Epithelial cell of esophagus (primary cell): ENCODE results near the gene CYP2F1.
"Not testable (repeated sequence)": the region's sequence is repeated elsewhere in the genome, so short reads cannot be mapped to it uniquely, and the experiment has no call there.

Experiments
- DNase-seq: peaks from one replicate; pipeline ENCODE4 v3.0.0; 2010; ENCODE audit warnings: low read depth
- H3K4me3 ChIP-seq: 2 replicates; pipeline ENCODE4 v1.5.1; 2011; ENCODE audit warnings: mild to moderate bottlenecking, low read length, control low read depth
- TF ChIP-seq, protein P1 (sequence below): IDR thresholded peaks from 2 replicates; pipeline ENCODE4 v1.5.1; 2011; ENCODE audit warnings: low read depth, mild to moderate bottlenecking, low read length, control low read depth, inconsistent platforms; ENCODE audit not compliant: insufficient read depth; ENCODE audit errors: missing control alignments

The CYP2F1 gene

DNA sequence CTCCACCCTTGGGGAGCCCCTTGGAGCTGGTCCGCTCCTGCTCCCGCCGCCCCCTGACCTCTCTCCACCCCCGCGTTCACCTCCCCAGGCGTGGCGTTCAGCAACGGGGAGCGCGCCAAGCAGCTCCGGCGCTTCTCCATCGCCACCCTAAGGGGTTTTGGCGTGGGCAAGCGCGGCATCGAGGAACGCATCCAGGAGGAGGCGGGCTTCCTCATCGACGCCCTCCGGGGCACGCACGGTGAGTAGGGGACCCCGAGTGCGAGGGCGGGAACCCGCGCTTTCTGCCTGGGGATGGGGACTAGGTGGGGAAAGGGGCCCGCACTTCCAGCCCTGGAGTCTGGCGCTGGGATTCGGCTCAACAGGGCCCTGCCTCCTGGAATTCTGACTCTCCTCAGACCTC is 24.3 kb upstream of the CYP2F1 start:
- TF ChIP-seq, protein P1, sequence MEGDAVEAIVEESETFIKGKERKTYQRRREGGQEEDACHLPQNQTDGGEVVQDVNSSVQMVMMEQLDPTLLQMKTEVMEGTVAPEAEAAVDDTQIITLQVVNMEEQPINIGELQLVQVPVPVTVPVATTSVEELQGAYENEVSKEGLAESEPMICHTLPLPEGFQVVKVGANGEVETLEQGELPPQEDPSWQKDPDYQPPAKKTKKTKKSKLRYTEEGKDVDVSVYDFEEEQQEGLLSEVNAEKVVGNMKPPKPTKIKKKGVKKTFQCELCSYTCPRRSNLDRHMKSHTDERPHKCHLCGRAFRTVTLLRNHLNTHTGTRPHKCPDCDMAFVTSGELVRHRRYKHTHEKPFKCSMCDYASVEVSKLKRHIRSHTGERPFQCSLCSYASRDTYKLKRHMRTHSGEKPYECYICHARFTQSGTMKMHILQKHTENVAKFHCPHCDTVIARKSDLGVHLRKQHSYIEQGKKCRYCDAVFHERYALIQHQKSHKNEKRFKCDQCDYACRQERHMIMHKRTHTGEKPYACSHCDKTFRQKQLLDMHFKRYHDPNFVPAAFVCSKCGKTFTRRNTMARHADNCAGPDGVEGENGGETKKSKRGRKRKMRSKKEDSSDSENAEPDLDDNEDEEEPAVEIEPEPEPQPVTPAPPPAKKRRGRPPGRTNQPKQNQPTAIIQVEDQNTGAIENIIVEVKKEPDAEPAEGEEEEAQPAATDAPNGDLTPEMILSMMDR: no peak
- no peak overlapping the region for H3K4me3 ChIP-seq
- DNase-seq: no peak

DNA sequence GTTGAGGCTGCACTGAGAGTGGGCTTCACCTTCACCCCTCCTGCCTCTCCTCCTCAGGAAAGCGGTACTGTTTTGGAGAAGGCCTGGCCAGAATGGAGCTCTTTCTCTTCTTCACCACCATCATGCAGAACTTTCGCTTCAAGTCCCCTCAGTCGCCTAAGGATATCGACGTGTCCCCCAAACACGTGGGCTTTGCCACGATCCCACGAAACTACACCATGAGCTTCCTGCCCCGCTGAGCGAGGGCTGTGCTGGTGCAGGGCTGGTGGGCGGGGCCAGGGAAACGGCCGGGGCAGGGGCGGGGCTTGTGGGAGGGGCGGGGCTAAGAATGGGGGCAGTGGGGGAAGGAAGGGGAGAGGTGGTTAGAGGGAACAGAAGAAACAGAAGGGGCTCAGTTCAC is 18.5 kb upstream of the CYP2F1 start:
- TF ChIP-seq, protein P1: no peak
- DNase-seq: no peak

DNA sequence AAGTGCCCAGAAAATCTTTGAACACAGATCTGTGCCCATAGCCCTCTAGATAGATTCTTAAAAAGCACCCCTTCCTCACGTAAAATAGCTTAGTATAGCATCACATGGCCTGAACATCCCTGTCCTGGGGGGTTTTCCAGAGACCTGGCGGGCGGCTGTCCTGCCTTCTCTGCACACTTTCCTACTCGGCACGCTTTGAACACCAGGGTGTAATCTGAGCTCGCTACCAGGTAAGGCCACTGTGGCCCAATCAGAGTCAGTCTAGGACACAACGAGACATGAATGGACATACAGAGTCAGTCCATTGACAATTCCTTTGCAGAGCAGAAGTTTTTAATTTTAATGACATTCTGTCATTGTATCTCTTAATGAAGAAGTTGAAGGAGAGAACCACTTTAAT is 17.9 kb upstream of the CYP2F1 start:
- TF ChIP-seq, protein P1: no peak
- no peak overlapping the region for H3K4me3 ChIP-seq
- DNase-seq: no peak

More for the DNA sequence above, 18.5 kb upstream of the CYP2F1 start:
- no peak overlapping the region for H3K4me3 ChIP-seq

DNA sequence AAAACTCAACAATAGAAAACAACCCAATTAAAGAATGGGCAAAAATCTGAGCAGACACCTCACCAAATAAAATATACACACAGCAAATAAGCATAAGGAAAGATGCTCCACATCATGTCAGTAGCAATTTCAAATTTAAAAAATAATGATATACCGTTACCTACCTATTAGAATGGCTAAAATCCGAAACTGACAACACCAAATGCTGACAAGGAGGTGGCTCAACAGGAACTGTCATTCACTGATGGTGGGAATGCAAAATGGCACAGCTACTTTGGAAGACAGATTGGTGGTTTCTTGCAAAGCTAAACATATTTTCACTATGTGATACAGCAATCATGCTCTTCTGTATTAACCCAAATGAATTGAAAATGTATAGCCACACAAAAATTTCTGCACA is 16.9 kb upstream of the CYP2F1 start:
- TF ChIP-seq, protein P1: no peak
- H3K4me3 ChIP-seq: no peak overlapping the region
- no peak for DNase-seq

DNA sequence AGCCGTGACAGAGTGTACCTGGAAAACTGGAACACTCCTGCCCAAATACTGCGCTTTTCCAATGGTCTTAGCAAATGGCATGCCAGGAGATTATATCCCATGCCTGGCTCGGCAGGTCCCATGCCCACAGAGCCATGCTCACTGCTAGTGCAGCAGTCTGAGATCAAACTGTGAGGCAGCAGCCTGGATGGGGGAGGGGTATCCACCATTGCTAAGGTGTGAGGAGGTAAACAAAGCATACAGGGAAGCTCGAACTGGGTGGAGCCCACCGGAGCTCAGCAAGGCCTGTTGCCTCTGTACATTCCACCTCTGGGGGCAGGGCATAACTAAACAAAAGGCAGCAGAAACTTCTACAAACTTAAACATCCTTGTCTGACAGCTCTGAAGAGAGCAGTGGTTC is 15.5 kb upstream of the CYP2F1 start:
- TF ChIP-seq, protein P1: no peak
- no peak overlapping the region for H3K4me3 ChIP-seq
- no peak for DNase-seq

DNA sequence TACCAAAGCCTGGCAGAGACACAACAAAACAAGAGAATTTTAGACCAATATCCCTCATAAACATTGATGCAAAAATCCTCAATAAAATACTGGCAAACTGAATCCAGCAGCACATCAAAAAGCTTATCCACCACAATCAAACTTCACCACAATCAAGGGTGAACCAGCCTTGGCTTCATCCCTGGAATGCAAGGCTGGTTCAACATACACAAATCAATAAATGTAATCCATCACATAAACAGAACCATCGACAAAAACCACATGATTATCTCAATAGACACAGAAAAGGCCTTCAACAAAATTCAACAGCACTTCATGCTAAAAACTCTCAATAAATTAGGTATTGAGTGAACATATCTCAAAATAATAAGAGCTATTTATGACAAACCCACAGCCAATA is 12.0 kb upstream of the CYP2F1 start:
- H3K4me3 ChIP-seq, DNase-seq: not testable (repeated sequence)

DNA sequence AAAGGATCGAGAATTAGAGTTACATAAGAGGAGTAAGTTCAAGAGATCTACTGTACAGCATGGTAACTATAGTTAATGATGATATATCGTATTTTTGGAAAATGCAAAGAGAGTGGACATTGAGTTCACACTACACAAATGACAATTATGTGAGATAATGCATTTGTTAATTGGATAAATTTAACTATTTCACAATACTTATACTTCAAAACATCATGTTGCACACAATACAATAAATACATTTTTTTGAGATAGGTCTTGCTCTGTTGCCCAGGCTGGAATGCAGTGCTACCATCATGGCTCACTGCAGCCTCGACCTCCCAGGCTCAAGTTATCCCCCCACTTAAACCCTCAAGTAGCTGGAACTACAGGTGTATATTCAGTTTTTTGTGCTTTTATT is 8.1 kb upstream of the CYP2F1 start:
- no peak for DNase-seq
- H3K4me3 ChIP-seq: no peak overlapping the region
- TF ChIP-seq, protein P1: no peak

DNA sequence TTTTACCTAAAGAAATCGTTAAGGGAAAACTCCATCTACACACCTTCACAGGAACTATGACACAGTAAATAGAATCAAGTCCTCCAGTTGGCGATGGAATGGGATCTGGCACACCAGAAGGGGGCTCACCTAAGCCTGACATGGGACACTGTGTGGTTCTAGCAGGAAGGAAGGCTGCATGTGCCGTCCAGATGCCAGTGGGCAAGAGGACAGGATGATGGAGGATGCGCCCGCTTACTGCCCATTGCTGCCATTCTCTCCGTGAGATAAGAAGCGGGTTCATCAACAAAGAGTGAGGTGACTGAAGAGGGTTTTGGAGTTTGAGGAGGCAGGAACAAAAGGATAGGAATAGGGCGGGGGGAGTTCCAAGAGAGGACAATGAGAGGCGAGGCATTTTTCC is 2.9 kb upstream of the CYP2F1 start:
- TF ChIP-seq, protein P1: no peak
- H3K4me3 ChIP-seq: no peak overlapping the region
- DNase-seq: no peak
